ENCODE data around the gene SETD7. TPM values are rescaled to one million over a fixed set of nuclear protein-coding genes. Genes with fewer than 3 reads are reported as not detected.
A peak's percentile ranks its signal among the peaks of the same experiment; 100 is the strongest.

SETD7 gene
- total RNA-seq, 6 experiments from 2014 or later = 31.6 to 53.7 (median 45.4) TPM

GRCh38 chr4:139514382-139515059 lies 41.5 kb downstream of the SETD7 start:
- no peaks in the 10 kb centered on the region for H3K9me3 ChIP-seq
- intact Hi-C loops (cut with DNase I) = no loop called here
- no peak overlapping the region for H3K4me3 ChIP-seq
- WGBS (ENCODE audit: insufficient coverage, low coverage, low lambda C conversion rate, missing lambda C conversion rate) = over 99% methylated on average over 8 of the region's 8 CpGs
- no peak overlapping the region for H3K27ac ChIP-seq
- DNase-seq (no peak), ATAC-seq (no peak)
- peaks cover 0 to 62% (median 30%) of the 10 kb centered on the region in 4 donors for H3K36me3 ChIP-seq
- H3K27me3 ChIP-seq = no peaks in the 10 kb centered on the region
- TF ChIP-seq CTCF (IDR thresholded peaks at IDR 0.05) (no peak), POLR2A (IDR thresholded peaks at IDR 0.05) (no peak)
- H3K4me1 ChIP-seq = peaks cover 0 to 6% (median 2%) of the 10 kb centered on the region in 4 donors

- intact Hi-C loops (cut with DNase I) = no loop called here
- ATAC-seq (no peak), DNase-seq (no peak)
- Histone ChIP-seq H3K27me3 (no peaks in the 10 kb centered on the region), H3K36me3 (peaks cover 0 to 32% (median 18%) of the 10 kb centered on the region in 4 donors), H3K4me1 (peaks cover 0 to 25% (median 7%) of the 10 kb centered on the region in 4 donors), H3K27ac (no peak overlapping the region), H3K4me3 (no peak overlapping the region), H3K9me3 (no peaks in the 10 kb centered on the region)
- 83% methylated on average over 10 of the region's 10 CpGs for WGBS (ENCODE audit: insufficient coverage, low coverage, low lambda C conversion rate, missing lambda C conversion rate)
- no peak for TF ChIP-seq CTCF (IDR thresholded peaks at IDR 0.05)
- TF ChIP-seq POLR2A (IDR thresholded peaks at IDR 0.05) = no peak
These were observed 44.7 kb downstream of the SETD7 start for GRCh38 chr4:139511320-139511719.

- intact Hi-C loops (cut with DNase I) = loop anchor here in 1 of 2 donors (10.0 kb wide), 1 partner anchor 95 kb away; no protein-coding TSS in a partner anchor
- WGBS (ENCODE audit: insufficient coverage, low coverage, low lambda C conversion rate, missing lambda C conversion rate) = 56% methylated on average over 3 of the region's 6 CpGs
- Histone ChIP-seq H3K27ac (peak overlapping the region in 1 of 3 donors; percentile 21), H3K4me3 (no peak overlapping the region), H3K27me3 (no peaks in the 10 kb centered on the region), H3K9me3 (no peaks in the 10 kb centered on the region), H3K4me1 (peaks cover 0 to 25% (median 7%) of the 10 kb centered on the region in 4 donors), H3K36me3 (peaks cover 0 to 25% (median 16%) of the 10 kb centered on the region in 4 donors)
- peak; percentile 53 to 77 (median 64) for TF ChIP-seq CTCF (IDR thresholded peaks at IDR 0.05)
- no peak for TF ChIP-seq POLR2A (IDR thresholded peaks at IDR 0.05)
- ATAC-seq (peak; percentile 84 to 96 (median 92)), DNase-seq (peak; percentile 49 to 67 (median 67))
These were observed 46.1 kb downstream of the SETD7 start for GRCh38 chr4:139509727-139510410.

GRCh38 chr4:139508581-139509237 lies 47.3 kb downstream of the SETD7 start:
- WGBS (ENCODE audit: insufficient coverage, low coverage, low lambda C conversion rate, missing lambda C conversion rate) = 84% methylated on average over 10 of the region's 11 CpGs
- Histone ChIP-seq H3K36me3 (peaks cover 0 to 20% (median 13%) of the 10 kb centered on the region in 4 donors), H3K27ac (no peak overlapping the region), H3K4me1 (peaks cover 0 to 25% (median 7%) of the 10 kb centered on the region in 4 donors), H3K4me3 (no peak overlapping the region), H3K27me3 (no peaks in the 10 kb centered on the region), H3K9me3 (no peaks in the 10 kb centered on the region)
- no peak for DNase-seq
- peak in 3 of 4 donors; percentile 10 to 62 (median 38) for ATAC-seq
- intact Hi-C loops (cut with DNase I) = loop anchor here in 1 of 2 donors (10.0 kb wide), 1 partner anchor 94 kb away; no protein-coding TSS in a partner anchor
- TF ChIP-seq POLR2A (IDR thresholded peaks at IDR 0.05) = no peak
- TF ChIP-seq CTCF (IDR thresholded peaks at IDR 0.05) = no peak
